ENCODE results near the gene SLC39A10.
"Not testable (repeated sequence)": the region's sequence is repeated elsewhere in the genome, so short reads cannot be mapped to it uniquely, and the experiment has no call there.

SLC39A10 gene

GRCh38 chr2:195644708-195645107 lies 12.3 kb upstream of the SLC39A10 start:
- DNase-seq (ENCODE audit: low read depth in 2 of 2) = not testable (repeated sequence)

DNA sequence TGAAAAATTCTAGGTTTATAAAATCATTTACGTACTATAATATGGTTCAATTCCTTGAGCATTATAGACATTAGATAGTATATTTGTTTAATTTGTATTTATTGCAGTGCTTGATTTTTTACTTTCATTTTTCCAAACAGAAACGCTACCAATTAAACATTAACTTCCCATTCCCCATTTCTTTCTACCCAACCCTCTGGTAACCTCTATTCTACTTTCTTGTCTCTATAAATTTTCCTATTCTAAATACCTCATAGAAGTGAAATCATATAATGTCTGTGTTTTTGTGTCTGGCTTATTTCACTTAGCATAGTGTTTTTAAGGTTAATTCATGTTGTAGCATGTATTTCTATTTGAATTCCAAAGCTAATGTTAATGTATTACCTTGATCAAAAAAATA lies 11.6 kb upstream of the SLC39A10 start:
- no peak for DNase-seq (ENCODE audit: low read depth in 2 of 2)

- no peak for DNase-seq (ENCODE audit: low read depth in 2 of 2)
Measured at GRCh38 chr2:195646424-195646823, 10.6 kb upstream of the SLC39A10 start.

GRCh38 chr2:195647302-195647701 lies 9.7 kb upstream of the SLC39A10 start:
- DNase-seq (ENCODE audit: low read depth in 2 of 2) = no peak

DNA sequence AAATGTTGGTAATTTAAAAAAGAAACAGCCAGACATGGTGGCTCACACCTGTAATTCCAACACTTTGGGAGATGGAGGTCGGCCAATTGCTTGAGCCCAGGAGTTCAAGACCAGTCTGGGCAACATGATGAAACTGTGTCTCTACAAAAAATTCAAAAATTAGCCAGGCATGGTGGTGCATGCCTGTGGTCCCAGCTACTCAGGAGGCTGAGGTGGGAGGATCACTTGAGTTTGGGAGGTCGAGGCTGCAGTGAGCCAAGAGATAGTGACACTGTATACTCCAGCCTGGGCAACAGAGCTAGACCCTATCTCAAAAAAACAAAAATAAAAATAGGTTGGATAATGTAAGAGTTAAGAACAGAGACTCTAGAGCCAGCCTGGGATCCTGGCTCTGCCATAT lies 8.7 kb upstream of the SLC39A10 start:
- DNase-seq (ENCODE audit: low read depth in 2 of 2) = not testable (repeated sequence)

DNA sequence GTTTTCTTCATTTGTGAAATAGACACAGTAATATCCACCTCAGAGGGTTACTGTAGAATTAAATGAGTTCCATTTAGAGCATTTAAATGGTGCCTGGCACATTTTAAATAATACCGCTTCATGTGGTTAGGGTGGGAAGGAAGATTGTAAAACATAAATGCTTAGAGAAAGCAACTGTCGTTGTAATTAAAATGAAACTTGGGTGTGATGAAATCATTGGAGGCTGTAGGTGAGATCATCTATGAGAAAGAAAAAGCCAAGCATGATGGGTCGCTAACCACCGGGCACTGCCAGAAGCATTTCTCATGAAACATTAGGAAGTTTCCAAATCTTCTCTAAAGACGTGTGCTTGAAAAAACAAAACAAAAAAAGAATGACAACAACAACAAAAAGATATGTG lies 8.2 kb upstream of the SLC39A10 start:
- DNase-seq (ENCODE audit: low read depth in 2 of 2) = no peak

GRCh38 chr2:195649629-195650190 lies 7.3 kb upstream of the SLC39A10 start:
- no peak for DNase-seq (ENCODE audit: low read depth in 2 of 2)

- DNase-seq (ENCODE audit: low read depth in 2 of 2) = no peak
Measured at GRCh38 chr2:195651046-195651445, 6.0 kb upstream of the SLC39A10 start.

DNA sequence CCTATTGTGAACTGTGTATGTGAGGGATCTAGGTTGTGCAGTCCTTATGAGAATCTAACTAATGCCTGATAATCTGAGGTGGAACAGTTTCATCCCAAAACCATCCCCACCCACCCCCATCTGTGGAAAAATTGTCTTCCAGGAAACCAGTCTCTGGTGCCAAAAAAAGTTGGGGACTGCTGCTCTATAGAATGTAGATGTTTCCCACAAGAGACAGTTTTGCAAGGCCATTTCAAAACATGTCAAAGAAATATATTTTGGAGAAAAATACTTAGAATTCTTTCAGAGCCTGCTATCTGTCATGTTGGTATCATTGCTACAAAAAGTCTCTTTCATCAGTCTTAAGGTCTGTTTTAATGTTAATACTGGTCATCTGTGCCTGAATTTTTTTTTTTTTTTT lies 4.1 kb upstream of the SLC39A10 start:
- DNase-seq (ENCODE audit: low read depth in 2 of 2) = peak in 1 of 2 experiments; percentile 44

- DNase-seq (ENCODE audit: low read depth in 2 of 2) = no peak
Measured at GRCh38 chr2:195656161-195656858, 716 bp upstream of the SLC39A10 start.

DNA sequence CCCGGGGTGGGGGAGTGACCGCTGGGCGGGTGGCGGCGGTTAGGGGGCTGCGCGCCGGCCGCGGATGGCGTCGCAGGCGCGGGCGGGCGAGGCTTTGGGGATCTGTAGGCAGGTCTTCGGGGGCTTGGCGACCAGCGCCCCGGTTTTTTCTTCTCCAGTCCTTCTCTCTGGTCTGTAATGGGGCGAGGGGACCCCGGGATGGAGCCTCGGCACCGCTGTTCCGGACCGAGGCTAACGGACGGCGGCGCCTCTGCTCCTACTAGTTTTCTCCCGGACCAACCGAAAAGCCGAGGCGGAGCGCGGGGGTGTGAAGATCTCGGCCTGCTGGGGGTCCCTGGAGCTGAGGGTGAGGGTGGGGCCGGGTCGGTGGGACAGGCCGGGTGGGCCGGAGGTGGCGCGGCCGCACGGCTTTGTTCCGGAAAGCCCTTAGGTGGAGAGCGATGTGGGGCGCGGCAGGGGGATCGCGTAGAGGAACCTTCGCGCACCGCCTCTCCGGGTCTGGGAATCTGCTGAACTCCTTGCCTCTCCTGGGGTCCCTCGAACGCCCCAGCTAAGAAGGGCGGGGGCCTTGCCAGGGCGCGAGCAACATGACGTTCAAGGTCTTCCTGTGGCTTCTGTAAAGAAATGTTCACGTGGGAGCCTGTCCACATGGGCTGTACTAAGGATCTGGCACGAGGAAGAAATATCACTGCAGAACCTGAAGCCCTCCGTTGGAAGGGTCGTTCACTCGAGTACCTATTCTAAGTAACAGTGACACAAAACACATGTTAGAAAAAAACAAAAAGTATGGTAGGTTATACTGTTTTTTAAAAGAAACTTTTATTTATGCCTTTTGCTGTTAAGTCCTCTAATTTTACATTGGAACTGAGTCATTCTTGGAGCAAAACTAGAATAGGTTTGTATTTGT lies 861 bp downstream of the SLC39A10 start:
- peak; percentile 34 to 35 for DNase-seq (ENCODE audit: low read depth in 2 of 2)

- DNase-seq (ENCODE audit: low read depth in 2 of 2) = peak; percentile 52 to 62
Measured at GRCh38 chr2:195658541-195658890, 1.5 kb downstream of the SLC39A10 start.

DNA sequence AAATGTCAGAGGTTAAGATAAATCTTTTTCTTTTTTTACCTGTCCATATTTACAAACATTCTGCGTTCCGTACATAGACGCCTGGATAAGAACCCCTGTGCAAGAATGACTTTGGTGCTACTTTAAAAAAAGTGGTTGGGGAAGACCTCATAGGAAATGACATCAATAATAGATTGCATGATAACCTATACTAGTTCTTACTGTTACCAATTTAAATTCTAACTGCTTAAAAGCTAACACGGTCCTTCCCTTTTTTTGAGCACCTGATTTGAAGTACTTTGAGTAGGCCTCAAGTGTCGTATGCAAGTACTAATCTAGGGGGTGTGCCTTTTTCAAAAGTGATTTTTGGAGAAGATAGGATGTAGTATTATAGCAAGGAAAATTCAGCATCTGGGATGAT lies 2.1 kb downstream of the SLC39A10 start:
- DNase-seq (ENCODE audit: low read depth in 2 of 2) = no peak

GRCh38 chr2:195659982-195660890 lies 3.2 kb downstream of the SLC39A10 start:
- DNase-seq (ENCODE audit: low read depth in 2 of 2) = peak; percentile 49 to 59

DNA sequence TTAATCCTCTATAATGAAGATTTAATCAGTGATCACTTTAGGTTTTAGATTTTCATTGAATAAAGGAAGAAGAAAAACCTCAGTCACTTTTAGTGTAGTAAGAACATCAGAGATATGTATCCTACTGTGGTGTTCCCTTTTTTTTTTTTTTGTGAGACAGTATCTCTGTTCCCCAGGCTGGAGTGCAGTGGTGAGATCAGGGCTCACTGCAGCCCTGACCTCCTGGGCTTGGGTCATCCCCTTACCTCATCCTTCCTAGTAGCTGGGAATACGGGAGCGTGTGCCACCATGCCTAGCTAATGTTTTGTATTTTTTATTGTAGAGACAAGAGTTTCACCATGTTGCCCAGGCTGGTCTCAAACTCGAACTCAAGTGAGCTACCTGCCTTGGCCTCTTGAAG lies 5.1 kb downstream of the SLC39A10 start:
- no peak for DNase-seq (ENCODE audit: low read depth in 2 of 2)

- DNase-seq (ENCODE audit: low read depth in 2 of 2) = no peak
Measured at GRCh38 chr2:195663007-195663406, 6.0 kb downstream of the SLC39A10 start.

- DNase-seq (ENCODE audit: low read depth in 2 of 2) = no peak
Measured at GRCh38 chr2:195664528-195664927, 7.5 kb downstream of the SLC39A10 start.

- not testable (repeated sequence) for DNase-seq (ENCODE audit: low read depth in 2 of 2)
Measured at GRCh38 chr2:195665153-195665552, 8.1 kb downstream of the SLC39A10 start.

- no peak for DNase-seq (ENCODE audit: low read depth in 2 of 2)
Measured at GRCh38 chr2:195666113-195666712, 9.2 kb downstream of the SLC39A10 start.

DNA sequence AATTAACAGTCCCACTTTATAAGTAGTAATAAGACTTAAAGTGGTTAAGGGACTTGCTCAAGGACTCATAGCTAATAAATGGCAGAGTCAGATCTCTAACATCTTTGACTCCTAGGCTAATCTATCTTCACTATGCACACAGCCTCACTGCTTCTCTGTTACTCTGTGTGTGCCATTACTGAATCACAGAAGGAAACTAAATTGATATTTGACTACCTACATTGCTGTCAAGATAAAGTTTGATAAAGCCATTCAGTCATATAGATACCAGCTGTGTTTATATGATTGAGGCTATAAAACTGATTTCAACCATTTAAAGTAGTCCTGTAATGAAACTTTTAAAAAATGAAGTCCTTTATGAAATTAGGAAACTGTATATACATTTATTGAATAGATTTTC lies 10.9 kb downstream of the SLC39A10 start:
- DNase-seq (ENCODE audit: low read depth in 2 of 2) = no peak

- no peak for DNase-seq (ENCODE audit: low read depth in 2 of 2)
Measured at GRCh38 chr2:195670191-195670590, 13.2 kb downstream of the SLC39A10 start.
